Choroid plexus epithelial cell (primary cell): ENCODE measurements around the gene AKAP13.

Source experiments
- DNase-seq: peaks from one replicate; pipeline ENCODE4 v3.0.0-alpha.2; 2010; ENCODE audit warnings: low read depth
- H3K4me3 ChIP-seq: 2 replicates; pipeline ENCODE4 v1.5.1; 2011; ENCODE audit warnings: low read depth, mild to moderate bottlenecking, control low read depth, low read length, moderate library complexity
- CTCF ChIP-seq: conservative IDR thresholded peaks from 2 replicates; pipeline ENCODE4 v1.5.1; 2011; ENCODE audit warnings: low read depth, mild to moderate bottlenecking, control low read depth, inconsistent platforms, low read length, moderate library complexity

AKAP13 gene

DNA sequence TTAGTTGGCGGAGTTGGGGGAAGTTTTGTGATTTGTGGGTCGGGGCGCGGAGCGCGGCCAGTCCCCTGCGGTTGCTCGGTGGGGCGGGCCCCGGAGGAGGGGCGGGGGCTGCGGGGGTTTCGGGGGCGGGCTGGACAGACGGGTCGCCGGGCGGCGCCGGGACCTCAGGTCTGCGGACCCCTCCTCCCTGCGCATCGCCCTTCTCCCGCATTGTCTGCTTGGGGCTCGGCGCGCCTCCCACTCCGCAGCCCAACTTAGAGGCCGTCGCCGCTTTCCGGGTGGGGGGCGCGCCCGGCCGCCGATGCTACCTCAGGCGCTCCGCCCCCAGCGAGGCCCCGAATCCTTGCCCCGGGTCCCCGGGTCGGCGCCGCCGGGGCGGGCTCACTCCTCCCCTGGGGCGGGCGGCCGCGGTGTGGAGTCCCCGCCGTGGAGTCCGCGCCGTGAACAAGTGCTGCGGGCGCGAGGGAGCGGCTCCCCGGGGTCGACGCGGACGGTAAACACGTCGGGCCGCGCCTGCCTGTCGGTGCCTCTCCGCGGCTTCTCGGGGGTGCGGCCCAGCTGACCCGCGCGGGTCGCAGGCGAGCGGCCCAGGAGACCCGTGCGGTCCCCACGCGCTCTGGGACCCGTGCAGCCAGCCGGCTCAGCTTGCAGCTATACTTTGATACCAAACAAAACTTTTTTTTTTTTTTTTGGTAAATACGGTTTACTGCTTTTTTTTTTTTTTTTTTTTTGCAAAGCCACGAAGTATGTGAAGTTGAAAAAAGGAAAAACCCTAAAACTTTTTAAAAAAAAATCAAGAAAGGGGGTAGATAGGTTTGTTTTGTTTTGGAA is 624 bp downstream of the AKAP13 start:
- peak overlapping the region; percentile 77 for H3K4me3 ChIP-seq
- no peak for TF ChIP-seq CTCF
- DNase-seq = peak; percentile 46

DNA sequence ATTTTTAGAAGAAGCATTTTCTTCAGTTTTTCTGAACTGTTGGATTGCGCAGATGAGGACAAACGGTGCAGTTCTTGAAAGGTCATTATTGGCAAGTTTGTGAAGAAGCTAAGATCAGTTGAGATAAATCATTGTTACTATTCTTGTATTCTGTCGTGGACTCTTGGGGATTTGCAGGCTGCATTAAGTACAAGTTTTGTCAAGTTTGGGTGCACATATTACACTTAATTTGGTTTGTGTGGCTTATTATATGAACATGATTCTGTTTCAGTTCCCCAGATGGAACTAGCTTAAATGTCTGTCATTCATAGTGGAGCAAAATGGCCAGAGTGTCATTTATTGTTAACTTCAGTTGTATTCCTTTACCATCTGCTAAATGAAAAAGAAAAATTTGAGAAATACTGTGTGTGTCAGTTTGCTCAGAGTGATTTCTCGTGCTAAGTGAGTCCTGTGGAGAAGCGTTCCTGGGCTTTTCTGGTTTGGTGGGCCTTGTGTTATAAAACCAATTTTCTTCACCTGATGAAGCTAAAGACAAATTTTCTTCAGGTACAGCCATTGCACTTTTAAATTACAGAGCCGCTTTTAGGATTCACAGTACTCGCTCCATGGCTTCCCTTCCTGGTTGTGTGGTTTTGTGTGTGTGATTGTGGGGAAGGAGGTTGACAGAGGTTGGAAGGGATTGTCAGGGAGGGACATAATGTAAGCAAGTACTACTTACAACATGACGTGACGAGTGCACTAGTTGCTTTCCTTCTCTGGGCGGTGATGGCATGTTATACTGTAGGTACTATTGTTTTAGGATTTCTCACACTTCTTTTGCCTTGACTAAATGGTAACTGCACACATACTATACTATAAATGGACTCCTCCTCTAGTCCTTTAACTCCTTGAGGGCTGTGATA is 1.7 kb downstream of the AKAP13 start:
- peak overlapping the region; percentile 77 for H3K4me3 ChIP-seq
- peak; percentile 58 for DNase-seq
- no peak for TF ChIP-seq CTCF

DNA sequence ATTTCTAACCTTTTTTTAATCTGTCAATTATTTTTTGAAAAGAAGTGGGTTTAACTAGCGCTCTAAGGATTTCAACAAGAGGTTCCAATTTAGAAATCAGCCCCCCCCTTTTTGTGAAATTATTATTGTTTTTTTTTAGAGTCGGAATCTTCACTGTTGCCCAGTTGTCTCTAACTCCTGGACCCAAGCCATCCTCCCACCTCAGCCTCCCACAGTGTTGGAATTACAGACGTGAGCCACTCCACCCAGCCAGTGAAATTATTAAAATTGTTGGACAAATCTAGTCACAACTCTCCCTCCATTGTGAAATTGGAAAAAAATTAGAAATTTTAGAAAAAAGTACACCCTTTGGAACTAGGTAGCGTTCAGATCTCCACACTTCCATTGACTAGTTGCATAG is 2.5 kb downstream of the AKAP13 start:
- TF ChIP-seq CTCF = no peak
- DNase-seq = no peak
- peak overlapping the region; percentile 77 for H3K4me3 ChIP-seq

DNA sequence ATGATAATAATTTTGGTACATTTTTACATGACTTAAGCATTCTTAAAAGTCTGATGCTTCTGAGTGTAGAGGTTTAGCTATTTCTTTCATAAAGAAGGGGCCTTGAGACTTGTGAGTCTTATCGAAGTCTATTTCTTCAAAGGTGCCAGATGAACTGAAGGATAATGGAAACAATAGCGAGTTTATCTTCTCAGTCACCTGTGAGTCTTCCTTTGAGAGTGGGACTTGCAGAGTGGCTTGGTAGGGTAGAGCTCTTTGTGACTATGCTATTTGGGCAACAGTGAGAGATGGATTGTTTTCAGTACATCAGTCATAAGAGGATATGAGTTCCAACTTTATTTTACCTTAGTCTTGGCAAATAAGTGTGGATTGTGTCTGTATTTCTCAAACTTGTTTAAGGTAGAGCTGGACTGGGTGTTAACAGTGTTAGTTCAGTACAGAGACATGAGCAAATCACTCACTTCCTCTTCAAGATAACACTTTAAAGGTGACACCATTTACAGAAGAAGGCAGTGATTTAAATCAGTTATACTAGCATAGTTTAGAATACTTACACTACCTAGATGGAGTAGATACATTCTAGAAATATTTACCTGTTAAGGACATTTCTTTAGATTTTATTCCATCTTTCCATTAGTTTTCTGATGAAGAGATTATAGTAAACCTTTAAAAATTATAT is 3.2 kb downstream of the AKAP13 start:
- no peak for DNase-seq
- TF ChIP-seq CTCF = no peak
- H3K4me3 ChIP-seq = no peak overlapping the region

GRCh38 chr15:85386261-85386660 is 5.9 kb downstream of the AKAP13 start:
- no peak overlapping the region for H3K4me3 ChIP-seq
- no peak for TF ChIP-seq CTCF
- no peak for DNase-seq

- no peak overlapping the region for H3K4me3 ChIP-seq
- no peak for TF ChIP-seq CTCF
- DNase-seq = peak; percentile 45
These were observed 8.3 kb downstream of the AKAP13 start for GRCh38 chr15:85388566-85389305.
